SK-N-SH treated with all-trans-retinoic acid at 6 μM for 48 hours (cell line): ENCODE results near the gene SLC36A3.
"Not testable (repeated sequence)": the region's sequence is repeated elsewhere in the genome, so short reads cannot be mapped to it uniquely, and the experiment has no call there.

Experiments used
- ATAC-seq: fragments of 200-7000 bp; cut with Tn5 transposase; 3 replicates; pipeline ENCODE4 v1.9.1; 2020; ENCODE audit warnings: mild to moderate bottlenecking, moderate library complexity
- ARNTL ChIP-seq: fragments of 450-650 bp; formaldehyde crosslinking; IDR thresholded peaks from 2 replicates; pipeline ENCODE4 v1.5.0; 2020; ENCODE audit warnings: low read depth, mild to moderate bottlenecking, moderate library complexity, borderline replicate concordance
- BACH2 ChIP-seq: fragments of 250-450 bp; sonication (Bioruptor Pico); IDR thresholded peaks from 2 replicates; pipeline ENCODE4 v1.9.0; 2021; ENCODE audit warnings: mild to moderate bottlenecking, borderline replicate concordance
- ISL1 ChIP-seq: fragments of 250-450 bp; sonication (Bioruptor Pico); IDR thresholded peaks from 2 replicates; pipeline ENCODE4 v2.1.2; 2022; ENCODE audit warnings: mild to moderate bottlenecking, moderate library complexity
- PPARA ChIP-seq: fragments of 250-450 bp; sonication (Bioruptor Pico); IDR thresholded peaks from 2 replicates; pipeline ENCODE4 v1.5.0; 2020; ENCODE audit warnings: mild to moderate bottlenecking, borderline replicate concordance
- RARB ChIP-seq: fragments of 250-450 bp; sonication (Bioruptor Pico); IDR thresholded peaks from 2 replicates; pipeline ENCODE4 v1.8.0; 2021; ENCODE audit warnings: mild to moderate bottlenecking, moderate library complexity
- SNAI2 ChIP-seq: fragments of 250-450 bp; sonication (Bioruptor Pico); IDR thresholded peaks from 2 replicates; pipeline ENCODE4 v1.5.0; 2020; ENCODE audit warnings: mild to moderate bottlenecking, moderate library complexity
- TCF4 ChIP-seq: fragments of 250-450 bp; sonication (Bioruptor Pico); IDR thresholded peaks from 2 replicates; pipeline ENCODE4 v1.8.0; 2021; ENCODE audit warnings: mild to moderate bottlenecking, moderate library complexity, borderline replicate concordance
- TOX ChIP-seq: fragments of 250-450 bp; sonication (Bioruptor Pico); IDR thresholded peaks from 2 replicates; pipeline ENCODE4 v1.8.0; 2021; ENCODE audit warnings: mild to moderate bottlenecking, moderate library complexity, borderline replicate concordance
- ZC3H10 ChIP-seq: fragments of 250-450 bp; sonication (Bioruptor Pico); IDR thresholded peaks from 2 replicates; pipeline ENCODE4 v1.5.1; 2021; ENCODE audit warnings: mild to moderate bottlenecking, moderate library complexity
- ZNF565 ChIP-seq: fragments of 450-650 bp; formaldehyde crosslinking; conservative IDR thresholded peaks from 2 replicates; pipeline ENCODE4 v1.5.0; 2020; ENCODE audit warnings: low read depth, mild to moderate bottlenecking, moderate library complexity
- ZNF70 ChIP-seq: fragments of 450-650 bp; formaldehyde crosslinking; IDR thresholded peaks from 2 replicates; pipeline ENCODE4 v1.5.0; 2020; ENCODE audit warnings: mild to moderate bottlenecking, moderate library complexity
- ZNF8 ChIP-seq: fragments of 450-650 bp; formaldehyde crosslinking; IDR thresholded peaks from 2 replicates; pipeline ENCODE4 v1.5.0; 2020; ENCODE audit warnings: mild to moderate bottlenecking, moderate library complexity
- TF ChIP-seq, protein P1 (sequence below): fragments of 250-450 bp; sonication (Bioruptor Pico); IDR thresholded peaks from 2 replicates; pipeline ENCODE4 v1.5.1; 2021; ENCODE audit warnings: mild to moderate bottlenecking, moderate library complexity
- TF ChIP-seq, protein P2 (sequence below): fragments of 250-450 bp; sonication (Bioruptor Pico); IDR thresholded peaks from 2 replicates; pipeline ENCODE4 v1.8.0; 2021; ENCODE audit warnings: low read depth, mild to moderate bottlenecking, moderate library complexity, borderline replicate concordance
- TF ChIP-seq, protein P3 (sequence below): fragments of 250-450 bp; sonication (Bioruptor Pico); IDR thresholded peaks from 2 replicates; pipeline ENCODE4 v1.5.0; 2020; ENCODE audit warnings: mild to moderate bottlenecking, moderate library complexity
- TF ChIP-seq, protein P4 (sequence below): fragments of 250-450 bp; sonication (Bioruptor Pico); IDR thresholded peaks from 2 replicates; pipeline ENCODE4 v1.8.0; 2020; ENCODE audit warnings: mild to moderate bottlenecking, moderate library complexity, borderline replicate concordance
- TF ChIP-seq, protein P5 (sequence below): fragments of 250-450 bp; sonication (Bioruptor Pico); IDR thresholded peaks from 2 replicates; pipeline ENCODE4 v1.5.1; 2020; ENCODE audit warnings: low read depth, mild to moderate bottlenecking, moderate library complexity

Gene SLC36A3

DNA sequence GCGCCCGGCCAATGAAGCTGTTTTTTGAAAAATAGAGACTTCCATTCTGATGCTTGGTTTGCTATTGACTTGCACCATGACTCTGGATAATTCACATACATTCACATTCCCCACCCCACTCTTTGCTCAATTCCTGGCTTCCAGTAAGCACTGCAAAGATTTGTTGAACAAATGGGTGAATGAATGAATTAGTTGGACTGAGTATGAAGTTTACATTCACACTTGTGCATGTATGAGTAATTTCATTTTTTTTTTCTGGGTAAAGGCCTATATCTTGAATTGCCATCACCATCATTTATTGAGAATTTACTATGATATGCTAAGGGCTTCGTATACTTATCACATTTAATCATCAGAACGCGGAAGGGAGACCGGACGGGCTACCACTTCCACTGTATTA is 65.9 kb downstream of the SLC36A3 start:
- ATAC-seq = no peak
- TF ChIP-seq ZNF565 (CRISPR knock-in tag) (no peak), ARNTL (CRISPR knock-in tag) (no peak), RARB (CRISPR knock-in tag) (no peak), TOX (CRISPR knock-in tag) (no peak), ISL1 (CRISPR knock-in tag) (no peak), SNAI2 (CRISPR knock-in tag) (no peak), ZNF8 (no peak), TCF4 (CRISPR knock-in tag) (no peak), BACH2 (CRISPR knock-in tag) (no peak), ZNF70 (no peak), ZC3H10 (CRISPR knock-in tag) (no peak)
- TF ChIP-seq, protein P1, sequence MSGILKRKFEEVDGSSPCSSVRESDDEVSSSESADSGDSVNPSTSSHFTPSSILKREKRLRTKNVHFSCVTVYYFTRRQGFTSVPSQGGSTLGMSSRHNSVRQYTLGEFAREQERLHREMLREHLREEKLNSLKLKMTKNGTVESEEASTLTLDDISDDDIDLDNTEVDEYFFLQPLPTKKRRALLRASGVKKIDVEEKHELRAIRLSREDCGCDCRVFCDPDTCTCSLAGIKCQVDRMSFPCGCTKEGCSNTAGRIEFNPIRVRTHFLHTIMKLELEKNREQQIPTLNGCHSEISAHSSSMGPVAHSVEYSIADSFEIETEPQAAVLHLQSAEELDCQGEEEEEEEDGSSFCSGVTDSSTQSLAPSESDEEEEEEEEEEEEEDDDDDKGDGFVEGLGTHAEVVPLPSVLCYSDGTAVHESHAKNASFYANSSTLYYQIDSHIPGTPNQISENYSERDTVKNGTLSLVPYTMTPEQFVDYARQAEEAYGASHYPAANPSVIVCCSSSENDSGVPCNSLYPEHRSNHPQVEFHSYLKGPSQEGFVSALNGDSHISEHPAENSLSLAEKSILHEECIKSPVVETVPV (CRISPR knock-in tag) = no peak
- TF ChIP-seq, protein P2, sequence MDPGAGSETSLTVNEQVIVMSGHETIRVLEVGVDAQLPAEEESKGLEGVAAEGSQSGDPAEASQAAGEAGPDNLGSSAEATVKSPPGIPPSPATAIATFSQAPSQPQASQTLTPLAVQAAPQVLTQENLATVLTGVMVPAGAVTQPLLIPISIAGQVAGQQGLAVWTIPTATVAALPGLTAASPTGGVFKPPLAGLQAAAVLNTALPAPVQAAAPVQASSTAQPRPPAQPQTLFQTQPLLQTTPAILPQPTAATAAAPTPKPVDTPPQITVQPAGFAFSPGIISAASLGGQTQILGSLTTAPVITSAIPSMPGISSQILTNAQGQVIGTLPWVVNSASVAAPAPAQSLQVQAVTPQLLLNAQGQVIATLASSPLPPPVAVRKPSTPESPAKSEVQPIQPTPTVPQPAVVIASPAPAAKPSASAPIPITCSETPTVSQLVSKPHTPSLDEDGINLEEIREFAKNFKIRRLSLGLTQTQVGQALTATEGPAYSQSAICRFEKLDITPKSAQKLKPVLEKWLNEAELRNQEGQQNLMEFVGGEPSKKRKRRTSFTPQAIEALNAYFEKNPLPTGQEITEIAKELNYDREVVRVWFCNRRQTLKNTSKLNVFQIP (CRISPR knock-in tag) = no peak
- TF ChIP-seq, protein P3, sequence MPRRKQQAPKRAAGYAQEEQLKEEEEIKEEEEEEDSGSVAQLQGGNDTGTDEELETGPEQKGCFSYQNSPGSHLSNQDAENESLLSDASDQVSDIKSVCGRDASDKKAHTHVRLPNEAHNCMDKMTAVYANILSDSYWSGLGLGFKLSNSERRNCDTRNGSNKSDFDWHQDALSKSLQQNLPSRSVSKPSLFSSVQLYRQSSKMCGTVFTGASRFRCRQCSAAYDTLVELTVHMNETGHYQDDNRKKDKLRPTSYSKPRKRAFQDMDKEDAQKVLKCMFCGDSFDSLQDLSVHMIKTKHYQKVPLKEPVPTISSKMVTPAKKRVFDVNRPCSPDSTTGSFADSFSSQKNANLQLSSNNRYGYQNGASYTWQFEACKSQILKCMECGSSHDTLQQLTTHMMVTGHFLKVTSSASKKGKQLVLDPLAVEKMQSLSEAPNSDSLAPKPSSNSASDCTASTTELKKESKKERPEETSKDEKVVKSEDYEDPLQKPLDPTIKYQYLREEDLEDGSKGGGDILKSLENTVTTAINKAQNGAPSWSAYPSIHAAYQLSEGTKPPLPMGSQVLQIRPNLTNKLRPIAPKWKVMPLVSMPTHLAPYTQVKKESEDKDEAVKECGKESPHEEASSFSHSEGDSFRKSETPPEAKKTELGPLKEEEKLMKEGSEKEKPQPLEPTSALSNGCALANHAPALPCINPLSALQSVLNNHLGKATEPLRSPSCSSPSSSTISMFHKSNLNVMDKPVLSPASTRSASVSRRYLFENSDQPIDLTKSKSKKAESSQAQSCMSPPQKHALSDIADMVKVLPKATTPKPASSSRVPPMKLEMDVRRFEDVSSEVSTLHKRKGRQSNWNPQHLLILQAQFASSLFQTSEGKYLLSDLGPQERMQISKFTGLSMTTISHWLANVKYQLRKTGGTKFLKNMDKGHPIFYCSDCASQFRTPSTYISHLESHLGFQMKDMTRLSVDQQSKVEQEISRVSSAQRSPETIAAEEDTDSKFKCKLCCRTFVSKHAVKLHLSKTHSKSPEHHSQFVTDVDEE (CRISPR knock-in tag) = no peak
- TF ChIP-seq, protein P4, sequence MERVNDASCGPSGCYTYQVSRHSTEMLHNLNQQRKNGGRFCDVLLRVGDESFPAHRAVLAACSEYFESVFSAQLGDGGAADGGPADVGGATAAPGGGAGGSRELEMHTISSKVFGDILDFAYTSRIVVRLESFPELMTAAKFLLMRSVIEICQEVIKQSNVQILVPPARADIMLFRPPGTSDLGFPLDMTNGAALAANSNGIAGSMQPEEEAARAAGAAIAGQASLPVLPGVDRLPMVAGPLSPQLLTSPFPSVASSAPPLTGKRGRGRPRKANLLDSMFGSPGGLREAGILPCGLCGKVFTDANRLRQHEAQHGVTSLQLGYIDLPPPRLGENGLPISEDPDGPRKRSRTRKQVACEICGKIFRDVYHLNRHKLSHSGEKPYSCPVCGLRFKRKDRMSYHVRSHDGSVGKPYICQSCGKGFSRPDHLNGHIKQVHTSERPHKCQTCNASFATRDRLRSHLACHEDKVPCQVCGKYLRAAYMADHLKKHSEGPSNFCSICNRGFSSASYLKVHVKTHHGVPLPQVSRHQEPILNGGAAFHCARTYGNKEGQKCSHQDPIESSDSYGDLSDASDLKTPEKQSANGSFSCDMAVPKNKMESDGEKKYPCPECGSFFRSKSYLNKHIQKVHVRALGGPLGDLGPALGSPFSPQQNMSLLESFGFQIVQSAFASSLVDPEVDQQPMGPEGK (CRISPR knock-in tag) = no peak
- TF ChIP-seq, protein P5, sequence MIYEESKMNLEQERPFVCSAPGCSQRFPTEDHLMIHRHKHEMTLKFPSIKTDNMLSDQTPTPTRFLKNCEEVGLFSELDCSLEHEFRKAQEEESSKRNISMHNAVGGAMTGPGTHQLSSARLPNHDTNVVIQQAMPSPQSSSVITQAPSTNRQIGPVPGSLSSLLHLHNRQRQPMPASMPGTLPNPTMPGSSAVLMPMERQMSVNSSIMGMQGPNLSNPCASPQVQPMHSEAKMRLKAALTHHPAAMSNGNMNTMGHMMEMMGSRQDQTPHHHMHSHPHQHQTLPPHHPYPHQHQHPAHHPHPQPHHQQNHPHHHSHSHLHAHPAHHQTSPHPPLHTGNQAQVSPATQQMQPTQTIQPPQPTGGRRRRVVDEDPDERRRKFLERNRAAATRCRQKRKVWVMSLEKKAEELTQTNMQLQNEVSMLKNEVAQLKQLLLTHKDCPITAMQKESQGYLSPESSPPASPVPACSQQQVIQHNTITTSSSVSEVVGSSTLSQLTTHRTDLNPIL (CRISPR knock-in tag) = no peak

DNA sequence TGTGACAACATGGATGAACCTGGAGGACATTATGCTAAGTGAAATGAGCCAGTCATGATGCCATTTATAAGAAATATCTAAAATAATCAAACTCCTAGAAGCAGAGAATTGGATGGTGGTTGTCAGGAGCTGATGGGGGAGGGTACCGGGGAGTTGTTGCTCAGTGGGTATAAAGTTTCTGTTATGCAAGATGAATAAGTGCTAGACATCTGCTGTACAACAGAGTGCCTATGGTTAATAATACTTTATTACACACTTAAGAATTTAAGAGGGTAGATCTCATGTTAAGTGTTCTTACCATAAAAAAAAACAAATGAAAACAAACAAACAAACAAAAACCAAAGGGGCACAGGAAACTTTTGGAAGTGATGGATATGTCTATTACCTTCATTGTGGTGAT is 66.7 kb downstream of the SLC36A3 start:
- no peak for ATAC-seq
- no peak for TF ChIP-seq TOX (CRISPR knock-in tag)

DNA sequence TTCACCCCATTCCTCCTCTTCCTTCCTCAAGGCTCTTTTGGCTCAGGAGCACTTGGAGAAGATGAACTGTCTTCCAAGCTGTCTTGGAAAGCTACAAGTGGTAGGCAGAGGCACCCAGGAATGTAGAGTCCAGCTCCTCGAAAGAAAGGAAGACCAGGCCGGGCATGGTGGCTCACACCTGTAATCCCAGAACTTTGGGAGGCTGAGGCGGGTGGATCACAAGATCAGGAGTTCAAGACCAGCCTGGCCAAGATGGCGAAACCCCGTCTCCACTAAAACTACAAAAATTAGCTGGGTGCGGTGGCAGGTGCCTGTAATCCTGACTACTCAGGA is 68.4 kb downstream of the SLC36A3 start:
- not testable (repeated sequence) for ATAC-seq

DNA sequence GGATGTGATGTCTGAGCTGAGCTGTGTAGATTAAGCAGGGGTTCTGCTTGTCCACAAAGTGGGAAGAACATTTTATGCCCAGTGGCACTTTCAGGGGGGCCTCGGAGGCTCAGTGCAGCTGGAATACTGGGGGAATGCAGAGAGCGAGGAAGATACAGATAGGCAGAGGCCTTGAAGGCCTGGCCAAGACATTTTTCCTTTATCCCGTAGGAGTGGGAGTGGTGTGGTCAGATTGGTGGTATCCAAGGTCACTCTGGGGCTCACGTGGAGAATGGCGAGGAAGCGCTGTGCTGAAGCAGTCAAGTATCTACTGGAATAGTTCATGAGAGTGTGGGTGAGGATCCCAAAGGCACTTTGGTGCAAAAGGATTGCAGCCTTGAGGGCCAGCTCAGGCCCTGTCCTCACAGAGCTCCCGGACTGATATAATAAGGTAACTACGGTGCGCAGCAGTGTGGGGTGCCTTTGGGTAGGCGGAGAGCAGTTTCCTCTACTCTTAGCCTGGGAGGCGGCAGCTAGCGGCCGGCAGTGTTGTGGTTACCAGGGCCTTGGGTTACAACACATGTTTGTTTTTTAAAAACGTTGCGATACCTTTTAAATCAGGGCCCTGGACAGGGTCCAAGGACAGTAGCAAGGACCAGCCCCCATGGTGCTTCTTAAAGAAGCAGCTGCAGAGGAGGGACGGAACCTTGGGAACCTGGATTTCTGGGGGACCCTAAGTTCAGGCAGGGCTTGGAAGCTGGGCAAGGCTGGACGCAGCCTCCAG is 68.9 kb downstream of the SLC36A3 start:
- TF ChIP-seq BACH2 (CRISPR knock-in tag) (no peak), ZNF565 (CRISPR knock-in tag) (no peak), ARNTL (CRISPR knock-in tag) (no peak), PPARA (CRISPR knock-in tag) (no peak), ZNF8 (no peak), TCF4 (CRISPR knock-in tag) (no peak)
- TF ChIP-seq, protein P4 (CRISPR knock-in tag) = no peak
- TF ChIP-seq, protein P1 (CRISPR knock-in tag) = no peak
- TF ChIP-seq, all 23 proteins: peak for 0
- ATAC-seq = no peak
